HepG2 (cell line): ENCODE data around the gene NEGR1.

ENCODE experiments used
- ATRX ChIP-seq: sonication (generic); formaldehyde crosslinking; IDR thresholded peaks from 2 replicates; pipeline ENCODE4 v1.4.0; 2020; ENCODE audit warnings: missing genetic modification reagents, borderline replicate concordance
- EZH2 ChIP-seq: conservative IDR thresholded peaks from 2 replicates; pipeline ENCODE4 v1.6.1; 2012; ENCODE audit warnings: mild to moderate bottlenecking, low read depth, low read length, moderate library complexity
- HES4 ChIP-seq: sonication (generic); formaldehyde crosslinking; IDR thresholded peaks from 2 replicates; pipeline ENCODE4 v1.9.0; 2021; ENCODE audit warnings: mild to moderate bottlenecking, missing genetic modification reagents, borderline replicate concordance
- ZNF224 ChIP-seq: sonication (generic); formaldehyde crosslinking; IDR thresholded peaks from 2 replicates; pipeline ENCODE4 v1.5.0; 2020; ENCODE audit warnings: mild to moderate bottlenecking, missing genetic modification reagents
- TF ChIP-seq, protein P1 (sequence below): IDR thresholded peaks from 2 replicates; pipeline ENCODE4 v1.6.1; 2016; ENCODE audit warnings: mild to moderate bottlenecking

DNA sequence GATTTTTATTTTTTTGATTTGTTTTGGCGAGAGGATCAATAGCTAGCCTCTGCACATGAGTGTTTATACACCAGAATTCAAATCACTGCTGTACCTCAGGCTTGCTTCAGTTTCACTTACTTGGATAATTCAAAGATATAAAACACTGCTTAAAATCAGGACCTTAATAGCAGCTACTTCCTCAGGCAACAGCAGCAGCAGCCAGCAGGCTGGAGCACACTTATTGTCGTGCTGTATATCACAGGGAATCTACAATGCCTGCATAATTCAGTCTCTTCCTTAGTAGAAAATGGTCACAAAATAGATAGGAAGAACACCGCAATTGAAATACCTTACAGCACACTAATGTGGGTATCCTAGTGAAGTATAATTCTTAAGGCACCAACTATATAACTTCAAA lies 497.3 kb downstream of the NEGR1 start:
- TF ChIP-seq HES4 (CRISPR knock-in tag) (no peak), ATRX (CRISPR knock-in tag) (no peak), ZNF224 (CRISPR knock-in tag) (no peak), EZH2 (no peak)
- TF ChIP-seq, protein P1, sequence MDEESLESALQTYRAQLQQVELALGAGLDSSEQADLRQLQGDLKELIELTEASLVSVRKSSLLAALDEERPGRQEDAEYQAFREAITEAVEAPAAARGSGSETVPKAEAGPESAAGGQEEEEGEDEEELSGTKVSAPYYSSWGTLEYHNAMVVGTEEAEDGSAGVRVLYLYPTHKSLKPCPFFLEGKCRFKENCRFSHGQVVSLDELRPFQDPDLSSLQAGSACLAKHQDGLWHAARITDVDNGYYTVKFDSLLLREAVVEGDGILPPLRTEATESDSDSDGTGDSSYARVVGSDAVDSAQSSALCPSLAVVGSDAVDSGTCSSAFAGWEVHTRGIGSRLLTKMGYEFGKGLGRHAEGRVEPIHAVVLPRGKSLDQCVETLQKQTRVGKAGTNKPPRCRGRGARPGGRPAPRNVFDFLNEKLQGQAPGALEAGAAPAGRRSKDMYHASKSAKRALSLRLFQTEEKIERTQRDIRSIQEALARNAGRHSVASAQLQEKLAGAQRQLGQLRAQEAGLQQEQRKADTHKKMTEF (CRISPR knock-in tag) = no peak
